HAP-1 (cell line): Measurements from ENCODE around the gene BTBD10.

ENCODE experiments used
- DNase-seq, 2 experiments: peaks; one replicate each; pipeline ENCODE4 v3.0.0-alpha.2; 2016 to 2020; ENCODE audit warnings: low spot score in 2 of 2
- H3K27me3 ChIP-seq: fragments of 250-450 bp; sonication (Bioruptor Pico); 2 replicates; pipeline ENCODE4 v1.5.1; 2020; ENCODE audit warnings: low read depth, mild to moderate bottlenecking, moderate library complexity
- H3K36me3 ChIP-seq: fragments of 250-450 bp; sonication (Bioruptor Pico); replicated peaks from 2 replicates; pipeline ENCODE4 v1.5.1; 2020; ENCODE audit warnings: mild to moderate bottlenecking
- H3K4me1 ChIP-seq: fragments of 250-450 bp; sonication (Bioruptor Pico); 2 replicates; pipeline ENCODE4 v1.5.1; 2020; ENCODE audit warnings: mild to moderate bottlenecking
- H3K4me3 ChIP-seq: fragments of 250-450 bp; sonication (Bioruptor Pico); 2 replicates; pipeline ENCODE4 v1.5.1; 2020; ENCODE audit warnings: mild to moderate bottlenecking, moderate library complexity
- H3K9me3 ChIP-seq: fragments of 250-450 bp; sonication (Bioruptor Pico); 2 replicates; pipeline ENCODE4 v1.5.1; 2020; ENCODE audit warnings: mild to moderate bottlenecking, moderate library complexity
- in situ Hi-C: fragments of 300-500 bp; cut with MboI; formaldehyde crosslinking; loops from 3 replicates; pipeline ENCODE4 v1.14.3; 2020; ENCODE audit warnings: low sequenced_read_pairs, inconsistent platforms, mixed read lengths

BTBD10 gene

DNA sequence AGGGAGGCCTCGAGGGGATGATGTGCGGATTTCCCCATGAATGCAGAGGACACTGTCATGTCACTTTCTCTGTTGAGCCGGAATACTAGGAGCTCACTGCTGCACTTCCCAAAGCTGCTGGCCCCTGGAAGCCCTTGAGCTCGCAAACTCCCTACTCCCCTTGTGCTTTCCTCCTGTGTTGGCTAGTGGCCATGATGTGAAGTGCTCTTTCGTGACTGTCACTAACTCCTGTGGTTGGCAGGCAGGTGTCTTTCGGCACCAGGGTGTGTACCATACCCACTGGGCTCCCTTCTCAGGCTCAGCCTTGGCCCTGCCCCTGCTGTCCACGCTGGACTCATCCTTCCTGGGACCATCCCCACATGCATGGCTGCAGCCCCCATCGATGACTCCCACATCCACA lies 86.2 kb downstream of the BTBD10 start:
- H3K36me3 ChIP-seq: no peaks in the 10 kb centered on the region; the same call in 1 of the 2 replicates
- in situ Hi-C loops: no loop called here
- no peak for DNase-seq
- H3K4me1 ChIP-seq: no peaks in the 10 kb centered on the region
- no peaks in the 10 kb centered on the region for H3K27me3 ChIP-seq
- no peaks in the 10 kb centered on the region for H3K9me3 ChIP-seq
- no peak overlapping the region for H3K4me3 ChIP-seq

DNA sequence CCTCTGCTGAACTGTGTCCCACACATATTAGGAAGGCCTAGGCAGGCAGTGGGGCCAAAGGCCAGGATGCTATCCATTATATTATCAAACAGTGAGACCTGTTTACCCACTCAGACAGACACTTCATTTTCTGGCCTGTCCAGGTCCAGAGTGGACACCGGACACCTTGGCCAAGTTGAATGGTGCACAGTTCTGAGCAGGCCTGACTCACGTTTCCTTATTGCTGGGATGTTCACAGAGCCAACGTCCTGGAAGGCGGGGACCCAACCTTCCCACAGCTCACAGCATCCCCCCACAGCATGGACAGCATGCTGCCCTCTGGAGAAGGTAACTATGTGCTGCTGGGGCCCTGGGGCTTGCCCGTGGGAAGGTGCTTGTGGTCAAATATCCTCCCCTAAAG lies 86.6 kb downstream of the BTBD10 start:
- in situ Hi-C loops: no loop called here
- Histone ChIP-seq H3K4me3 (no peak overlapping the region), H3K9me3 (no peaks in the 10 kb centered on the region), H3K36me3 (no peaks in the 10 kb centered on the region; the same call in 1 of the 2 replicates), H3K27me3 (no peaks in the 10 kb centered on the region), H3K4me1 (no peaks in the 10 kb centered on the region)
- no peak for DNase-seq

DNA sequence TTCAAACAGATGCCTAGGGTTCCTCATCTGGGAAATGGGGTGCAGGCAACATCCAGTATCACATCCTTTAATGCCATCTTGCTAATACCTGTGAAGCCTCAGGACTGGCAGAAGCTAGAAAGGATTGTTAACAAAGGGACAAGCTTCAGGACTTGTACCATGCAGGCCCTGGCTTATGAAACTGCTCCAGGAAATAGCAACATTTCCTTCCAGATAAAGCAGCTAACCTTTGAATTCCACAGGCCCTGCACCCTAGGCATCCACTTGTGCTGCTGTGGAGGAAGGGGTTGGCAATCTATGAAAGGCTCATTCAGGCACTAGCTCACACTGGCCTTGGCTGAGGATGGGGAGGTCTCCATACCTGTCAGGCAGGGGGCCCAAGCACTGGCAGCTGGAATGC lies 87.2 kb downstream of the BTBD10 start:
- no peaks in the 10 kb centered on the region for H3K9me3 ChIP-seq
- H3K27me3 ChIP-seq: no peaks in the 10 kb centered on the region
- no peaks in the 10 kb centered on the region for H3K4me1 ChIP-seq
- no peaks in the 10 kb centered on the region; the same call in 1 of the 2 replicates for H3K36me3 ChIP-seq
- in situ Hi-C loops: no loop called here
- H3K4me3 ChIP-seq: no peak overlapping the region
- DNase-seq: no peak

- H3K36me3 ChIP-seq: no peaks in the 10 kb centered on the region; the same call in 1 of the 2 replicates
Observed at GRCh38 chr11:13373216-13373615, 89.8 kb downstream of the BTBD10 start.

GRCh38 chr11:13368041-13368446 lies 95.0 kb downstream of the BTBD10 start:
- H3K9me3 ChIP-seq: no peaks in the 10 kb centered on the region
- H3K36me3 ChIP-seq: no peaks in the 10 kb centered on the region

More at GRCh38 chr11:13373216-13373615, 89.8 kb downstream of the BTBD10 start:
- H3K9me3 ChIP-seq: no peaks in the 10 kb centered on the region
- in situ Hi-C loops: no loop called here
- DNase-seq: no peak
- no peaks in the 10 kb centered on the region for H3K4me1 ChIP-seq
- no peaks in the 10 kb centered on the region for H3K27me3 ChIP-seq
- H3K4me3 ChIP-seq: no peak overlapping the region

GRCh38 chr11:13367115-13367514 lies 95.9 kb downstream of the BTBD10 start:
- Histone ChIP-seq H3K9me3 (no peaks in the 10 kb centered on the region), H3K27me3 (no peaks in the 10 kb centered on the region), H3K4me1 (no peaks in the 10 kb centered on the region), H3K36me3 (no peaks in the 10 kb centered on the region), H3K4me3 (no peak overlapping the region)
- in situ Hi-C loops: no loop called here
- DNase-seq: no peak

More at GRCh38 chr11:13368041-13368446, 95.0 kb downstream of the BTBD10 start:
- Histone ChIP-seq H3K4me3 (no peak overlapping the region), H3K27me3 (no peaks in the 10 kb centered on the region), H3K4me1 (no peaks in the 10 kb centered on the region)
- no peak for DNase-seq
- in situ Hi-C loops: no loop called here

- Histone ChIP-seq H3K4me3 (no peak overlapping the region), H3K9me3 (no peaks in the 10 kb centered on the region), H3K36me3 (no peaks in the 10 kb centered on the region), H3K27me3 (no peaks in the 10 kb centered on the region), H3K4me1 (no peaks in the 10 kb centered on the region)
- DNase-seq: no peak
- in situ Hi-C loops: no loop called here
Observed at GRCh38 chr11:13366266-13367026, 96.6 kb downstream of the BTBD10 start.

DNA sequence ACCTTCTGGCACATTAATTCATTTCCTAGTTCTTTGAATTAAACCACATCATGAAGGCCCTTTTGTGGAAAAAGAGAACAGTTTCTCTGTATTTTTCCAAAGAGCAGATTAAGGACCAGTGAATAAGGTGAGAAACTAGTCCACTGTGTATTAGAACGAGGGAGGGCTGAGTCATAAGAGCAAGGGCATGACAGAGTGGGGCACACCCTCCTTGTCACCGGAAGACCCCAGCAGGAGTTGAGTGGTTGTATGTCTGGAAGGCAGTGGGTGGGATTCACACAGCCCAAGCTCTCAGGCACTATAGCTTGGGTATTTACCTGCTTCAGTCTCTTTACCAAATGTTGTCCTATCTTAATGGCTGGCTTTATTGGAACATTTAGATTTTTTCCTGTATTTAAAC lies 98.6 kb downstream of the BTBD10 start:
- no peaks in the 10 kb centered on the region for H3K4me1 ChIP-seq
- H3K9me3 ChIP-seq: no peaks in the 10 kb centered on the region
- H3K4me3 ChIP-seq: no peak overlapping the region
- no peaks in the 10 kb centered on the region for H3K36me3 ChIP-seq
- in situ Hi-C loops: no loop called here
- H3K27me3 ChIP-seq: no peaks in the 10 kb centered on the region
- no peak for DNase-seq

- in situ Hi-C loops: no loop called here
- Histone ChIP-seq H3K9me3 (no peaks in the 10 kb centered on the region), H3K27me3 (no peaks in the 10 kb centered on the region), H3K4me3 (no peak overlapping the region), H3K4me1 (no peaks in the 10 kb centered on the region), H3K36me3 (no peaks in the 10 kb centered on the region)
- DNase-seq: no peak
Observed at GRCh38 chr11:13362596-13363109, 100.4 kb downstream of the BTBD10 start.

DNA sequence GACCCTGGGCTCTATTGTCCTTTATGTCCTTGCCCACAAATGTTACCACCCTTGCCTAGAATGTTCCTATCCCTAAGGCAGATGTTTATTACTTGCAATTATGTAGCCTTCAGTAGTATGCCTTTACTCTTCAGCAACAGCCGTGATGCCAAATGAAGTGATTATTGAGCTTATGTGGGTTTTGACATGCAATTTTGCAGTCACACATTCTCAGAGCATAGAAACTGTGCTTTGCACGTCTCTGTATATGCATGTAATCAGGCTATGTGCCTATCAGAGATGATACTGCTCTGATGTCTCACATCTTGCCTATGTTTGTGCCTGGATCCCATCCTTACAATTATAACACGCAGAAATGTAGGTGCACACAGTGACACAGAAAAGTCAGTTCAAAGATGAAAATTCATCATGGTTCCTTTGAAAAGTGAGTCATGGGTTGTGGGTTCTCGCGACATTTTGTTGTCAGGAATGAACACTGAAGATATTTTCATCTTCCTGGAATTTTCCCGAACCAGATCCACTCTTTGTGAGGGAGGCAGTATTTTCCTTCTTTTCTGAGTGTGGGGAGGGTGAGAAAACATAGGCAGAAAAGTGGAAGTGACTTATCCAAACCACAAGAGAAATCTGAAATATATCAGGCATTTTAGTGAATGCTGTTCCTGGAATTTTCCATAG lies 104.3 kb downstream of the BTBD10 start:
- no peaks in the 10 kb centered on the region for H3K27me3 ChIP-seq
- H3K4me3 ChIP-seq: no peak overlapping the region
- H3K4me1 ChIP-seq: no peaks in the 10 kb centered on the region
- H3K36me3 ChIP-seq: no peaks in the 10 kb centered on the region
- no peaks in the 10 kb centered on the region for H3K9me3 ChIP-seq
- in situ Hi-C loops: no loop called here
- no peak for DNase-seq

DNA sequence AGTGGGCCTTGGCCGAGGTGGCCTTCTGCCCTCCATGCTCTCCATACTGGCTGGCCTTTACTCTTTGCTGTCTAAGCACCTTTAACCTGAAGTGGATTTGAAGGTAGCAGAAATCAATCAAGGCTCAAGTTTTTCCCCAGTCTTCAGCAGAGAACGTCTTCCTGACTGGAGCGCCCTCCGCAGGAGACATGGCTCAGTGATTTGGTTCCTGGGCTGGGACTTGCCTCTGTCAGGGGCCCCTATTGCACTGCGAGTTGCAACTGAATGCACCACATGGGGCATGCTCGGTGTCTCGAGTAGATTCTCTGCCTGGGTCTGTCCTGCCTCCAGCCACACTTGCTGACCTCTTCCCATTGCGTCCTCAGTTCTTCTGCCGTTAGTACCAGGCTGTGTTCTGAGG lies 105.8 kb downstream of the BTBD10 start:
- H3K27me3 ChIP-seq: no peaks in the 10 kb centered on the region
- no peak overlapping the region for H3K4me3 ChIP-seq
- no peaks in the 10 kb centered on the region for H3K36me3 ChIP-seq
- H3K4me1 ChIP-seq: no peaks in the 10 kb centered on the region
- no peaks in the 10 kb centered on the region for H3K9me3 ChIP-seq
- DNase-seq: no peak
- in situ Hi-C loops: no loop called here

GRCh38 chr11:13355191-13355590 lies 107.8 kb downstream of the BTBD10 start:
- H3K36me3 ChIP-seq: no peaks in the 10 kb centered on the region
- in situ Hi-C loops: no loop called here
- no peaks in the 10 kb centered on the region for H3K4me1 ChIP-seq
- H3K9me3 ChIP-seq: no peaks in the 10 kb centered on the region
- H3K27me3 ChIP-seq: no peaks in the 10 kb centered on the region
- no peak overlapping the region for H3K4me3 ChIP-seq
- DNase-seq: no peak

DNA sequence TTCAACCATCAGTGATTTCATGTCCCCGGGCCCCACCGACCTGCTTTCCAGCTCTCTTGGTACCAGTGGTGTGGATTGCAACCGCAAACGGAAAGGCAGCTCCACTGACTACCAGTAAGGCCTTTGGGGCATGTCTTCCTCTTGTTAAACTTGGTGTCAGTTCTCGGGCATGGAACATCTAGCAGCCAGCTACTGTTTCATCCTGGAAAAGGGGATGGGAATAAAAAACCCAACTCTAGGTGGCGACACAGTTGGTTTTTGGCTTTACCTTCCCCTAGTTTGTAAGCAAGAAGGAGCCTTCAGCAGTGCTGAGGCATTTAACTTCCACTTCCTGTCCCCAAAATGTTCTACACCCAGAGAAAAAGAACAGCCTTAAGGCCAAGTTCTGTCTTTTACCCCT lies 108.7 kb downstream of the BTBD10 start:
- no peaks in the 10 kb centered on the region for H3K9me3 ChIP-seq
- no peaks in the 10 kb centered on the region for H3K36me3 ChIP-seq
- peak in 1 of 2 experiments; percentile 43 for DNase-seq
- H3K4me3 ChIP-seq: no peak overlapping the region
- no peaks in the 10 kb centered on the region for H3K27me3 ChIP-seq
- H3K4me1 ChIP-seq: no peaks in the 10 kb centered on the region
- in situ Hi-C loops: no loop called here

DNA sequence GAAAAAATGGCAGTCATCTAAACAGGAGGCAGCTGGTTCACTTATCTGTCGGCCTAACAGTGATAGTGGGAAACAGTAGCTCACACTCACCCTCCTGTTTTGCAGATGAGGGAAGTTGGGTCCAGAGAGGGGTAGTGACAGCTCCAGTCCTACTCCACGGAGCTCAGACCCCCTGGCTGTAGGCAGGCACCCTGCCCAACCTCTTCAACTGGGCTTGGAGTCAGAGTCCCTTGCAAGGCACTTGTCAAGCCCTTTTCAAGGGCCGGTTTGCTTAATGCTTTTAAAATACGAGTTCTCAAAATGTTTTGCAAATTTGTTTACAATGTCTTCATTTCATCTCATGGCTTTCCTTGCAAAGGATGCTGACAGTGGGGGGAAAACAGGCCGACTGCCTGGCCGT lies 110.3 kb downstream of the BTBD10 start:
- in situ Hi-C loops: no loop called here
- no peaks in the 10 kb centered on the region for H3K36me3 ChIP-seq
- H3K4me1 ChIP-seq: no peaks in the 10 kb centered on the region
- no peak overlapping the region for H3K4me3 ChIP-seq
- no peaks in the 10 kb centered on the region for H3K9me3 ChIP-seq
- no peaks in the 10 kb centered on the region for H3K27me3 ChIP-seq
- no peak for DNase-seq
